H9 (cell line): ENCODE results near the gene IP6K3. TPM values are rescaled to one million over a fixed set of nuclear protein-coding genes. Genes with fewer than 3 reads are reported as not detected.

Experiments used
- DNase-seq: peaks from one replicate; pipeline ENCODE4 v3.0.0-alpha.2; 2017
- H2AFZ ChIP-seq: one replicate; pipeline ENCODE4 v1.6.1; 2013; ENCODE audit warnings: mild to moderate bottlenecking, low read length, control low read depth, moderate library complexity
- H2AK5ac ChIP-seq: 2 replicates; pipeline ENCODE4 v1.6.1; 2013; ENCODE audit warnings: low read length, control low read depth, mixed read lengths; ENCODE audit not compliant: insufficient read length
- H2BK120ac ChIP-seq: one replicate; pipeline ENCODE4 v1.6.1; 2013; ENCODE audit warnings: low read depth, mild to moderate bottlenecking, low read length, control low read depth, inconsistent platforms; ENCODE audit not compliant: poor library complexity, severe bottlenecking
- H2BK12ac ChIP-seq: 2 replicates; pipeline ENCODE4 v1.6.1; 2013; ENCODE audit warnings: low read length, control low read depth, mixed read lengths, low read depth; ENCODE audit not compliant: insufficient read length
- H2BK15ac ChIP-seq: 2 replicates; pipeline ENCODE4 v1.6.1; 2013; ENCODE audit warnings: low read depth, low read length, control low read depth
- H2BK20ac ChIP-seq: one replicate; pipeline ENCODE4 v1.6.1; 2013; ENCODE audit warnings: low read depth, mild to moderate bottlenecking, low read length, control low read depth, inconsistent platforms; ENCODE audit not compliant: poor library complexity, severe bottlenecking
- H2BK5ac ChIP-seq: 2 replicates; pipeline ENCODE4 v1.6.1; 2013; ENCODE audit warnings: low read length, control low read depth, mixed read lengths; ENCODE audit not compliant: insufficient read length
- H3K14ac ChIP-seq: 2 replicates; pipeline ENCODE4 v1.6.1; 2013; ENCODE audit warnings: low read length, control low read depth; ENCODE audit not compliant: insufficient read depth
- H3K18ac ChIP-seq: 2 replicates; pipeline ENCODE4 v1.6.1; 2013; ENCODE audit warnings: low read depth, mild to moderate bottlenecking, mixed read lengths, low read length, control low read depth; ENCODE audit not compliant: insufficient read length
- H3K23ac ChIP-seq: 2 replicates; pipeline ENCODE4 v1.6.1; 2013; ENCODE audit warnings: low read length, control low read depth, mixed read lengths, low read depth; ENCODE audit not compliant: insufficient read length
- H3K23me2 ChIP-seq: 2 replicates; pipeline ENCODE4 v1.6.1; 2013; ENCODE audit warnings: low read depth, mild to moderate bottlenecking, mixed read lengths, low read length, control low read depth; ENCODE audit not compliant: insufficient read length, poor library complexity, severe bottlenecking
- H3K27ac ChIP-seq: 2 replicates; pipeline ENCODE4 v1.5.1; 2013; ENCODE audit warnings: low read length, control low read depth, mixed read lengths, low read depth; ENCODE audit not compliant: insufficient read length
- H3K27me3 ChIP-seq: 2 replicates; pipeline ENCODE4 v1.6.1; 2013; ENCODE audit warnings: low read length, control low read depth, inconsistent platforms; ENCODE audit not compliant: insufficient read depth
- H3K4ac ChIP-seq: 2 replicates; pipeline ENCODE4 v1.6.1; 2013; ENCODE audit warnings: low read depth, mild to moderate bottlenecking, control low read depth, inconsistent platforms, low read length, moderate library complexity
- H3K4me1 ChIP-seq: 2 replicates; pipeline ENCODE4 v1.6.1; 2013; ENCODE audit warnings: low read length, control low read depth, inconsistent platforms; ENCODE audit not compliant: insufficient read depth
- H3K4me2 ChIP-seq: 2 replicates; pipeline ENCODE4 v1.6.1; 2013; ENCODE audit warnings: low read length, control low read depth, mixed read lengths; ENCODE audit not compliant: insufficient read length, insufficient read depth
- H3K56ac ChIP-seq: 2 replicates; pipeline ENCODE4 v1.6.1; 2013; ENCODE audit warnings: low read depth, mild to moderate bottlenecking, mixed read lengths, low read length, control low read depth; ENCODE audit not compliant: insufficient read length
- H3K79me1 ChIP-seq: 2 replicates; pipeline ENCODE4 v1.6.1; 2013; ENCODE audit warnings: low read depth, mild to moderate bottlenecking, moderate library complexity, low read length, control low read depth, inconsistent platforms; ENCODE audit not compliant: insufficient read depth, poor library complexity, severe bottlenecking
- H3K79me2 ChIP-seq: 2 replicates; pipeline ENCODE4 v1.6.1; 2013; ENCODE audit warnings: low read length, control low read depth, inconsistent platforms; ENCODE audit not compliant: insufficient read depth
- H3K9ac ChIP-seq: 2 replicates; pipeline ENCODE4 v1.6.1; 2013; ENCODE audit warnings: low read length, control low read depth, mixed read lengths; ENCODE audit not compliant: insufficient read length; ENCODE audit errors: extremely low read depth
- H3K9me3 ChIP-seq: one replicate; pipeline ENCODE4 v1.6.1; 2013; ENCODE audit warnings: low read depth, low read length, inconsistent platforms; ENCODE audit not compliant: control insufficient read depth
- H3T11ph ChIP-seq: one replicate; pipeline ENCODE4 v1.6.1; 2013; ENCODE audit warnings: mild to moderate bottlenecking, low read length, control low read depth, inconsistent platforms
- H4K20me1 ChIP-seq: one replicate; pipeline ENCODE4 v1.6.1; 2013; ENCODE audit not compliant: control insufficient read depth, insufficient read length, insufficient read depth
- H4K5ac ChIP-seq: 2 replicates; pipeline ENCODE4 v1.6.1; 2013; ENCODE audit warnings: low read depth, mild to moderate bottlenecking, mixed read lengths, low read length, control low read depth; ENCODE audit not compliant: insufficient read length
- H4K8ac ChIP-seq: replicated peaks from 2 replicates; pipeline ENCODE4 v1.6.1; 2013; ENCODE audit warnings: low read length, control low read depth, mixed read lengths, low read depth; ENCODE audit not compliant: insufficient read length
- H4K91ac ChIP-seq: 2 replicates; pipeline ENCODE4 v1.6.1; 2013; ENCODE audit warnings: low read depth, mild to moderate bottlenecking, moderate library complexity, mixed read lengths, low read length, control low read depth; ENCODE audit not compliant: insufficient read length
- H3K27ac Mint-ChIP-seq, 3 experiments: 2 replicates in 2 of 3; 3 replicates in 1 of 3; pipeline ENCODE4 v1.8.0; 2020 to 2021; ENCODE audit warnings: mixed read lengths in 3 of 3, mild to moderate bottlenecking in 1 of 3, moderate library complexity in 1 of 3
- H3K27me3 Mint-ChIP-seq: 2 replicates; pipeline ENCODE4 v1.8.0; 2021; ENCODE audit warnings: low read depth, mild to moderate bottlenecking, moderate library complexity, mixed read lengths
- H3K36me3 Mint-ChIP-seq, 3 experiments: 2 replicates in 2 of 3; 3 replicates in 1 of 3; pipeline ENCODE4 v1.8.0; 2020 to 2021; ENCODE audit warnings: low read depth in 3 of 3, mixed read lengths in 3 of 3; ENCODE audit not compliant: insufficient read depth in 1 of 3
- H3K4me1 Mint-ChIP-seq, 2 experiments: 2 replicates each; pipeline ENCODE4 v1.8.0; 2020; ENCODE audit warnings: mixed read lengths in 2 of 2
- H3K4me3 Mint-ChIP-seq, 2 experiments: 2 replicates in 1 of 2; 3 replicates in 1 of 2; pipeline ENCODE4 v1.8.0; 2020 to 2021; ENCODE audit warnings: mild to moderate bottlenecking in 2 of 2, mixed read lengths in 2 of 2, moderate library complexity in 1 of 2
- H3K9me3 Mint-ChIP-seq, 2 experiments: 2 replicates in 1 of 2; 3 replicates in 1 of 2; pipeline ENCODE4 v1.8.0; 2020; ENCODE audit warnings: mild to moderate bottlenecking in 2 of 2, mixed read lengths in 2 of 2, moderate library complexity in 1 of 2
- CTCF ChIP-seq: fragments of 200-600 bp; sonication (generic); conservative IDR thresholded peaks from 3 replicates; pipeline ENCODE4 v1.8.0; 2021; ENCODE audit warnings: antibody characterized with exemption, mild to moderate bottlenecking
- WGBS: extraction: QIAGEN DNeasy Blood & Tissue Kit; methylation state at CpG from one replicate; pipeline ENCODE4 v1.1.7; 2013; ENCODE audit warnings: missing lambda C conversion rate, low lambda C conversion rate, mixed read lengths; ENCODE audit not compliant: insufficient read length; ENCODE audit errors: extremely low coverage; 5-methylcytosine and 5-hydroxymethylcytosine counted together
- total RNA-seq: library from RNA; stranded (reverse); gene quantifications from 2 replicates; pipeline ENCODE4 v1.2.1, GENCODE V29; 2021

Gene IP6K3
- total RNA-seq, 1 experiment from 2014 or later = 0.46 TPM

- Histone ChIP-seq H3K79me1 (no peaks in the 10 kb centered on the region), H3K4ac (no peak overlapping the region), H3K9me3 (no peaks in the 10 kb centered on the region), H3K27ac (no peak overlapping the region), H3K56ac (no peak overlapping the region), H2AFZ (no peak overlapping the region), H2BK5ac (no peak overlapping the region), H2BK12ac (no peak overlapping the region), H3K4me2 (no peak overlapping the region), H3K79me2 (no peaks in the 10 kb centered on the region), H3K9ac (no peak overlapping the region), H3K4me1 (peaks cover 4% of the 10 kb centered on the region; the same call in 1 of the 2 replicates), H2BK120ac (no peak overlapping the region), H3K18ac (no peak overlapping the region), H2BK20ac (no peak overlapping the region), H4K5ac (no peak overlapping the region), H3K23me2 (no peaks in the 10 kb centered on the region), H4K91ac (no peak overlapping the region), H2BK15ac (no peak overlapping the region), H3T11ph (no peak overlapping the region), H4K20me1 (no peaks in the 10 kb centered on the region), H2AK5ac (no peak overlapping the region), H4K8ac (no peak overlapping the region), H3K23ac (no peak overlapping the region), H3K27me3 (no peaks in the 10 kb centered on the region), H3K14ac (no peak overlapping the region)
- no CpG with 5 or more reads among the region's 13 CpGs for WGBS
- H3K27me3 Mint-ChIP-seq = peaks cover 18% of the 10 kb centered on the region
- peak overlapping the region; percentile 22 to 78 (median 56); a peak in 4 of 7 replicates for H3K27ac Mint-ChIP-seq
- no peak for TF ChIP-seq CTCF
- H3K36me3 Mint-ChIP-seq = no peaks in the 10 kb centered on the region
- peaks cover 44% of the 10 kb centered on the region in 2 experiments for H3K4me1 Mint-ChIP-seq
- H3K9me3 Mint-ChIP-seq = no peaks in the 10 kb centered on the region
- peak overlapping the region in 1 of 2 experiments; percentile 19; a peak in 2 of 5 replicates for H3K4me3 Mint-ChIP-seq
- DNase-seq = no peak
Observed at GRCh38 chr6:33724102-33725023, 22.3 kb downstream of the IP6K3 start.
